ENCODE results near the gene XKR7.

DNA sequence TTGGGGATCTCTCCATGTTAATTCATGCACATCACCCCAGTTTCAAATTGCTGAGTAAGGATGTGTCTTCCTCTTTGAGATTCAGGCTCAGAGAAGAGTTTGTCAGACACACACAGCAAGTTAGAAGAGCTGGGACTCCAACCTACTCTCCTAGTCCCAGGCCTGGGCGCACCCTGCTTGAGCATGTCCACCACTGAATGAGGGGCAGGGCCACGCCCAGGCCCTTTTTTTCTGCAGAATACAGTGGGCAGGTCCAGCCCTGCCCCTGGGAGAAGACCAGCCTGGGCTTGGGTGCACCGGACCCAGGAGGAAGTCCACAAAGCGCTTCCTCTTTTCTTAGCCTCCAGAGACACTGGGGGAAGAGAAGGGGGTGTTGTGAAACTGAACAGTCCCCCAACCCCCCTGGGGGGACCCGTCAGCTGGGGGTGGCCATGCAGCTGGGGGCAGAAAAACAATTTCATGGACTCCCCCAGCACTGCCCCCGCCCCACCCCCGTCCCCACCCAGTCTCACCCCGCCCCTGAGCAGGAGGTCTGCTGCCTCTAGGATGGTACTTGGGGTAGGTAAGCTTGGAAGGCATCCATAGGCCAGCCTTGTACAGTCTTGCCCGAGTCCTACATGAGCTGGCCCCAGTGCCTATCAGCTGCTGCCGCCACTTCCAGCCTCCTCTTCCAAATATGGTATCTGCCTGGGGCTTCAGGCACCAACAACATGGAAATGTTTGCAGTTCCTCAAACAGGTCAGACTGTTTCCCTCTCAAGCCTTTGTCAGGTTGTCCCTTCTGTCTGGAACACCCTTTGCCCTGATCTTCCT is 72.4 kb downstream of the XKR7 start:
- TF ChIP-seq EZH2 (optimal IDR thresholded peaks at IDR 0.05; ENCODE audit: low read depth, low read length) (no peak), EZH2phosphoT487 (IDR thresholded peaks at IDR 0.05; ENCODE audit: low read length) (no peak)
- TF ChIP-seq, protein P1, sequence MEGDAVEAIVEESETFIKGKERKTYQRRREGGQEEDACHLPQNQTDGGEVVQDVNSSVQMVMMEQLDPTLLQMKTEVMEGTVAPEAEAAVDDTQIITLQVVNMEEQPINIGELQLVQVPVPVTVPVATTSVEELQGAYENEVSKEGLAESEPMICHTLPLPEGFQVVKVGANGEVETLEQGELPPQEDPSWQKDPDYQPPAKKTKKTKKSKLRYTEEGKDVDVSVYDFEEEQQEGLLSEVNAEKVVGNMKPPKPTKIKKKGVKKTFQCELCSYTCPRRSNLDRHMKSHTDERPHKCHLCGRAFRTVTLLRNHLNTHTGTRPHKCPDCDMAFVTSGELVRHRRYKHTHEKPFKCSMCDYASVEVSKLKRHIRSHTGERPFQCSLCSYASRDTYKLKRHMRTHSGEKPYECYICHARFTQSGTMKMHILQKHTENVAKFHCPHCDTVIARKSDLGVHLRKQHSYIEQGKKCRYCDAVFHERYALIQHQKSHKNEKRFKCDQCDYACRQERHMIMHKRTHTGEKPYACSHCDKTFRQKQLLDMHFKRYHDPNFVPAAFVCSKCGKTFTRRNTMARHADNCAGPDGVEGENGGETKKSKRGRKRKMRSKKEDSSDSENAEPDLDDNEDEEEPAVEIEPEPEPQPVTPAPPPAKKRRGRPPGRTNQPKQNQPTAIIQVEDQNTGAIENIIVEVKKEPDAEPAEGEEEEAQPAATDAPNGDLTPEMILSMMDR (IDR thresholded peaks at IDR 0.05; ENCODE audit: low read length): no peak
